ENCODE results near the gene MAP4K5. TPM values are rescaled to one million over a fixed set of nuclear protein-coding genes. Genes with fewer than 3 reads are reported as not detected.

Gene MAP4K5
- polyA plus RNA-seq, 2 of the 4 experiments (the other 2 are of a cell fraction) = 18.7 to 30.8 TPM

DNA sequence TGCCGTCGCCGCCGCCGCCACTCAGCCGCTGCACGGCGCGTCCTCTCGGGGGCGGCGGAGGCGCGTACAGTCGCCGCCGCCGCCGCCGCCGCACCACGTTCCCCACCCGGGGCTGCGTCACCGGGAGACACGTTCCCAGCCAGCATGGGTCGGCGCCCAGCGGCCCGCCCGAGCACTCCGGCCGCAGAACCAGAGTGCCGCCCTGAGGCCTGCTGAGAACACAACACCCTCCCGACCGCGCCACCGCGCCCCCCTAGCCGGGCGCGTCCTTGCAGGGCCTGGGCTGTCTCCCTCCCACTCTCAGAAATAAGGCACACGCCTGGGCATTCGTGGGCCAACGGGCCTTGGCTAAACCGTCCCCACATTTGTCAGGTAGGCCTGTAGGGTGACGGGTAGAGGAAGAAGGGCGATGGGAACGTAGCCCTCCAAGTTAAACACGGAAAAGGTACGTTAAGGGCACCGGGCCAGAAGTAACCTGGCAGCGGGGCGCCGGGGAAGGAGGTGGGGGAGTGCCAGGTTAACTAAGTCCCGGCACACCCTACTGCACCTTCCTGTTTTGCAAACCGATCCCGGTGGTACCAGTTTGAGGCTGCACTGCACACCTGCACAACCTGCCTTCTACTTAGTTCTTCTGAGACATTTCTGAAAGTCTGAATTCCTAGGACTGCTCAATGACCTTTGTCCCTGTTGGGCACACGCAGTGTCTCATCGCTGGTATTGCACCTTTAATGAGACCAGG, at the start of gene MAP4K5 (continued):
- TF ChIP-seq GATA3 (IDR thresholded peaks at IDR 0.05; ENCODE audit: borderline replicate concordance) = peak; percentile 15; the same call in 1 of the 2 replicates

DNA sequence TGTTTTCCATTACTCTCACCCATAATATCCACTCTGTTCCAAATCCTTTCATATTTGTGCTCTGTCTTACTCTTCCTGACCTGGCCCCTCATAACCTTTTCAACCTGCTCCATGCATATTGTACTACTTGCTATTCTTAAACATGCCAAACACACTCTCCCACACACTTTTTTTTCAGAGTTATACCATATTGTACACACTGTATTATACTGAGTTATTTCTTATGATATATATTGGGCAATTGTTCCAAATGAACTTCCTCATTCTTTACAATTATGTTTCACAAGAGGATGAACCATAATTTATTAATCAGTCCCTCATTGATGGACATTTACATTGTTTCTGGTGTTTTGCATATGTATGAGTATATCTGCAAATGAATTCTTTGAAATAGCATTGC, 46.1 kb upstream of the MAP4K5 start:
- H3K4me3 ChIP-seq = no peak overlapping the region
- no peak for DNase-seq (ENCODE audit: low read depth in 1 of 2, low spot score in 1 of 2)
- no peak for FAIRE-seq
- CTCF ChIA-PET = interaction anchor here (0.5 kb wide), 1 partner anchor 631 kb away, joined by 3 read pairs; no protein-coding TSS in a partner anchor
- no peak for ATAC-seq
- no peaks in the 10 kb centered on the region; the same call in 2 of the 3 replicates for H3K4me1 ChIP-seq
- TF ChIP-seq TP53 (CRISPR knock-in tag; IDR thresholded peaks at IDR 0.05) = no peak
- no peak for TF ChIP-seq MAFK (IDR thresholded peaks at IDR 0.05; ENCODE audit: partially characterized antibody)
- no peak for TF ChIP-seq RAD21 (conservative IDR thresholded peaks at IDR 0.05 in 1 of 2, IDR thresholded peaks at IDR 0.05 in 1 of 2)
- TF ChIP-seq, protein P1, sequence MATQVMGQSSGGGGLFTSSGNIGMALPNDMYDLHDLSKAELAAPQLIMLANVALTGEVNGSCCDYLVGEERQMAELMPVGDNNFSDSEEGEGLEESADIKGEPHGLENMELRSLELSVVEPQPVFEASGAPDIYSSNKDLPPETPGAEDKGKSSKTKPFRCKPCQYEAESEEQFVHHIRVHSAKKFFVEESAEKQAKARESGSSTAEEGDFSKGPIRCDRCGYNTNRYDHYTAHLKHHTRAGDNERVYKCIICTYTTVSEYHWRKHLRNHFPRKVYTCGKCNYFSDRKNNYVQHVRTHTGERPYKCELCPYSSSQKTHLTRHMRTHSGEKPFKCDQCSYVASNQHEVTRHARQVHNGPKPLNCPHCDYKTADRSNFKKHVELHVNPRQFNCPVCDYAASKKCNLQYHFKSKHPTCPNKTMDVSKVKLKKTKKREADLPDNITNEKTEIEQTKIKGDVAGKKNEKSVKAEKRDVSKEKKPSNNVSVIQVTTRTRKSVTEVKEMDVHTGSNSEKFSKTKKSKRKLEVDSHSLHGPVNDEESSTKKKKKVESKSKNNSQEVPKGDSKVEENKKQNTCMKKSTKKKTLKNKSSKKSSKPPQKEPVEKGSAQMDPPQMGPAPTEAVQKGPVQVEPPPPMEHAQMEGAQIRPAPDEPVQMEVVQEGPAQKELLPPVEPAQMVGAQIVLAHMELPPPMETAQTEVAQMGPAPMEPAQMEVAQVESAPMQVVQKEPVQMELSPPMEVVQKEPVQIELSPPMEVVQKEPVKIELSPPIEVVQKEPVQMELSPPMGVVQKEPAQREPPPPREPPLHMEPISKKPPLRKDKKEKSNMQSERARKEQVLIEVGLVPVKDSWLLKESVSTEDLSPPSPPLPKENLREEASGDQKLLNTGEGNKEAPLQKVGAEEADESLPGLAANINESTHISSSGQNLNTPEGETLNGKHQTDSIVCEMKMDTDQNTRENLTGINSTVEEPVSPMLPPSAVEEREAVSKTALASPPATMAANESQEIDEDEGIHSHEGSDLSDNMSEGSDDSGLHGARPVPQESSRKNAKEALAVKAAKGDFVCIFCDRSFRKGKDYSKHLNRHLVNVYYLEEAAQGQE (IDR thresholded peaks at IDR 0.05) = no peak
- TF ChIP-seq, protein P2, sequence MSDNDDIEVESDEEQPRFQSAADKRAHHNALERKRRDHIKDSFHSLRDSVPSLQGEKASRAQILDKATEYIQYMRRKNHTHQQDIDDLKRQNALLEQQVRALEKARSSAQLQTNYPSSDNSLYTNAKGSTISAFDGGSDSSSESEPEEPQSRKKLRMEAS (IDR thresholded peaks at IDR 0.05) = no peak
- TF ChIP-seq, protein P3, sequence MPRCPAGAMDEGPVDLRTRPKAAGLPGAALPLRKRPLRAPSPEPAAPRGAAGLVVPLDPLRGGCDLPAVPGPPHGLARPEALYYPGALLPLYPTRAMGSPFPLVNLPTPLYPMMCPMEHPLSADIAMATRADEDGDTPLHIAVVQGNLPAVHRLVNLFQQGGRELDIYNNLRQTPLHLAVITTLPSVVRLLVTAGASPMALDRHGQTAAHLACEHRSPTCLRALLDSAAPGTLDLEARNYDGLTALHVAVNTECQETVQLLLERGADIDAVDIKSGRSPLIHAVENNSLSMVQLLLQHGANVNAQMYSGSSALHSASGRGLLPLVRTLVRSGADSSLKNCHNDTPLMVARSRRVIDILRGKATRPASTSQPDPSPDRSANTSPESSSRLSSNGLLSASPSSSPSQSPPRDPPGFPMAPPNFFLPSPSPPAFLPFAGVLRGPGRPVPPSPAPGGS (IDR thresholded peaks at IDR 0.05) = no peak
- TF ChIP-seq HOXB5 (CRISPR knock-in tag; IDR thresholded peaks at IDR 0.05) = no peak
- no peak for TF ChIP-seq CEBPB (IDR thresholded peaks at IDR 0.05)
- TF ChIP-seq TFCP2L1 (CRISPR knock-in tag; IDR thresholded peaks at IDR 0.05) = no peak
- TF ChIP-seq EHF (CRISPR knock-in tag; IDR thresholded peaks at IDR 0.05) = no peak
- no peak for TF ChIP-seq CBX8 (IDR thresholded peaks at IDR 0.05)
- TF ChIP-seq POLR2A (IDR thresholded peaks at IDR 0.05; ENCODE audit: low read length) = no peak
- TF ChIP-seq RNF2 (IDR thresholded peaks at IDR 0.05; ENCODE audit: borderline replicate concordance, low read depth) = no peak
- no peak for TF ChIP-seq EHMT2 (IDR thresholded peaks at IDR 0.05; ENCODE audit: low read depth)
- TF ChIP-seq KDM5A (IDR thresholded peaks at IDR 0.05) = no peak
- TF ChIP-seq RCOR1 (IDR thresholded peaks at IDR 0.05; ENCODE audit: low read depth, low read length) = no peak
- no peak for TF ChIP-seq BHLHE40 (IDR thresholded peaks at IDR 0.05; ENCODE audit: low read depth, low read length)
- no peak for TF ChIP-seq SREBF2 (IDR thresholded peaks at IDR 0.05)
- TF ChIP-seq JUNB (IDR thresholded peaks at IDR 0.05) = no peak
- no peak for TF ChIP-seq PHF8 (IDR thresholded peaks at IDR 0.05; ENCODE audit: borderline replicate concordance, low read depth)
- H3K4me2 ChIP-seq = no peak overlapping the region
- POLR2A ChIA-PET = no interaction called here
- no peaks in the 10 kb centered on the region for H3K9me3 ChIP-seq
- no peak overlapping the region for H3K27ac ChIP-seq

DNA sequence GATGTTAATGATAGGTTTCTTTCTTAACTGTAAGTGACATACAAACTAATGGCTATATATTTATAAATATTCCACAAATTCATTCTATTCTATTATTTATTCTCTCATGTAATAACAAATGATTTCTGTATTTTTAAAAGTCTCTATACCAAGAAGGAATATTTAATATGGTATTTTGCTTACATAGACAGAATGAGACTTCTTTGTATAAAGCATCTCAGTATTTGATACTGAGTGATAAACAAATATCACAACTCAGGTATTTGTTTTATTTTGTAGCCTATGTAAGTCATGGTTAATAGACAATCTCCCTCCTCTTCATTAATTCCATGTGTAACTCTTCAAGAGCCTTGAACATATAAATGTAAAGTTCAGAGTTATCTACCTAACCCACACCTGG, 45.6 kb upstream of the MAP4K5 start:
- H3K4me2 ChIP-seq = no peak overlapping the region
- CTCF ChIA-PET = interaction anchor here (0.6 kb wide), 1 partner anchor 223 kb away, joined by 3 read pairs; no protein-coding TSS in a partner anchor
- H3K9me3 ChIP-seq = no peaks in the 10 kb centered on the region
- no peak overlapping the region for H3K4me3 ChIP-seq
- ATAC-seq = no peak
- no peak for DNase-seq (ENCODE audit: low read depth in 1 of 2, low spot score in 1 of 2)
- H3K4me1 ChIP-seq = no peaks in the 10 kb centered on the region; the same call in 2 of the 3 replicates
- TF ChIP-seq POLR2A (IDR thresholded peaks at IDR 0.05; ENCODE audit: low read length) = no peak
- no peak for TF ChIP-seq SMC3 (IDR thresholded peaks at IDR 0.05)
- no peak for TF ChIP-seq RARB (CRISPR knock-in tag; IDR thresholded peaks at IDR 0.05)
- TF ChIP-seq MAFK (IDR thresholded peaks at IDR 0.05; ENCODE audit: partially characterized antibody) = peak; percentile 65
- TF ChIP-seq CBX8 (IDR thresholded peaks at IDR 0.05) = no peak
- POLR2A ChIA-PET = no interaction called here
- H3K27ac ChIP-seq = no peak overlapping the region
- FAIRE-seq = no peak

Measured in A549 (cell line).